T-helper 17 cell (primary cell): ENCODE data around the gene PTPRG. TPM values are rescaled to one million over a fixed set of nuclear protein-coding genes. Genes with fewer than 3 reads are reported as not detected.

ENCODE experiments used
- ATAC-seq: fragments of 150-1000 bp; cut with Tn5 transposase; 2 replicates; pipeline ENCODE4 v1.10.0; 2021; ENCODE audit warnings: mild to moderate bottlenecking, moderate library complexity
- DNase-seq, 3 donors: peaks; one replicate each; pipeline versions ENCODE4 v3.0.0 to v3.0.0-alpha.2; 2020 to 2021
- H3K9me3 ChIP-seq: one replicate; pipeline ENCODE4 v1.7.0; 2013; ENCODE audit warnings: low read length, mild to moderate bottlenecking; ENCODE audit not compliant: control insufficient read depth, poor library complexity, severe bottlenecking
- H3K27ac Mint-ChIP-seq: one replicate; pipeline ENCODE4 v1.8.0; 2022; ENCODE audit warnings: mild to moderate bottlenecking, moderate library complexity, mixed read lengths
- H3K27me3 Mint-ChIP-seq: one replicate; pipeline ENCODE4 v1.8.0; 2022; ENCODE audit warnings: mixed read lengths
- H3K36me3 Mint-ChIP-seq: one replicate; pipeline ENCODE4 v1.8.0; 2022; ENCODE audit warnings: low read depth, mixed read lengths
- H3K4me1 Mint-ChIP-seq: one replicate; pipeline ENCODE4 v1.8.0; 2022; ENCODE audit warnings: mild to moderate bottlenecking, mixed read lengths
- H3K4me3 Mint-ChIP-seq: one replicate; pipeline ENCODE4 v1.8.0; 2022; ENCODE audit warnings: mild to moderate bottlenecking, moderate library complexity, mixed read lengths
- total RNA-seq, 4 donors: library from RNA in 2 of 4; stranded (reverse) in 2 of 4; gene quantifications; one replicate each; pipeline ENCODE4 v1.2.3 and lab custom pipeline; 2022 to 2026

PTPRG gene
- total RNA-seq, 2 donors from 2014 or later = 0.02 TPM; not detected in 1

GRCh38 chr3:61620073-61620472 is 58.7 kb downstream of the PTPRG start:
- no peak for DNase-seq
- Mint-ChIP-seq H3K4me3 (no peak overlapping the region), H3K27me3 (no peaks in the 10 kb centered on the region), H3K36me3 (no peaks in the 10 kb centered on the region), H3K4me1 (no peaks in the 10 kb centered on the region), H3K27ac (no peak overlapping the region)
- no peak for ATAC-seq
- no peaks in the 10 kb centered on the region for H3K9me3 ChIP-seq

- H3K27me3 Mint-ChIP-seq = no peaks in the 10 kb centered on the region
- no peak overlapping the region for H3K4me3 Mint-ChIP-seq
- ATAC-seq (no peak), DNase-seq (no peak)
- H3K36me3 Mint-ChIP-seq = no peaks in the 10 kb centered on the region
- no peak overlapping the region for H3K27ac Mint-ChIP-seq
- no peaks in the 10 kb centered on the region for H3K4me1 Mint-ChIP-seq
- H3K9me3 ChIP-seq = no peaks in the 10 kb centered on the region
These were observed 62.9 kb downstream of the PTPRG start for GRCh38 chr3:61624300-61624699.

- no peaks in the 10 kb centered on the region for H3K9me3 ChIP-seq
- peaks cover 2% of the 10 kb centered on the region for H3K27me3 Mint-ChIP-seq
- no peaks in the 10 kb centered on the region for H3K4me1 Mint-ChIP-seq
- no peak overlapping the region for H3K4me3 Mint-ChIP-seq
- ATAC-seq (no peak), DNase-seq (no peak)
- no peak overlapping the region for H3K27ac Mint-ChIP-seq
- no peaks in the 10 kb centered on the region for H3K36me3 Mint-ChIP-seq
These were observed 64.1 kb downstream of the PTPRG start for GRCh38 chr3:61625429-61625828.

- no peaks in the 10 kb centered on the region for H3K36me3 Mint-ChIP-seq
- no peak overlapping the region for H3K4me3 Mint-ChIP-seq
- no peaks in the 10 kb centered on the region for H3K4me1 Mint-ChIP-seq
- peaks cover 6% of the 10 kb centered on the region for H3K27me3 Mint-ChIP-seq
- no peaks in the 10 kb centered on the region for H3K9me3 ChIP-seq
- DNase-seq (no peak), ATAC-seq (no peak)
- H3K27ac Mint-ChIP-seq = no peak overlapping the region
These were observed 65.1 kb downstream of the PTPRG start for GRCh38 chr3:61626484-61626883.

GRCh38 chr3:61627768-61628185 is 66.4 kb downstream of the PTPRG start:
- no peak overlapping the region for H3K27ac Mint-ChIP-seq
- H3K36me3 Mint-ChIP-seq = no peaks in the 10 kb centered on the region
- H3K4me3 Mint-ChIP-seq = no peak overlapping the region
- no peaks in the 10 kb centered on the region for H3K9me3 ChIP-seq
- DNase-seq = no peak
- ATAC-seq = no peak
- no peaks in the 10 kb centered on the region for H3K4me1 Mint-ChIP-seq
- peaks cover 6% of the 10 kb centered on the region for H3K27me3 Mint-ChIP-seq

GRCh38 chr3:61628636-61629035 is 67.3 kb downstream of the PTPRG start:
- H3K4me1 Mint-ChIP-seq = no peaks in the 10 kb centered on the region
- no peaks in the 10 kb centered on the region for H3K36me3 Mint-ChIP-seq
- no peaks in the 10 kb centered on the region for H3K9me3 ChIP-seq
- no peak overlapping the region for H3K27ac Mint-ChIP-seq
- no peak for ATAC-seq
- no peak for DNase-seq
- no peak overlapping the region for H3K4me3 Mint-ChIP-seq
- H3K27me3 Mint-ChIP-seq = peaks cover 6% of the 10 kb centered on the region

- ATAC-seq = no peak
- Mint-ChIP-seq H3K27me3 (peaks cover 6% of the 10 kb centered on the region), H3K27ac (no peak overlapping the region), H3K4me1 (no peaks in the 10 kb centered on the region), H3K4me3 (no peak overlapping the region), H3K36me3 (no peaks in the 10 kb centered on the region)
- no peak for DNase-seq
- no peaks in the 10 kb centered on the region for H3K9me3 ChIP-seq
These were observed 68.1 kb downstream of the PTPRG start for GRCh38 chr3:61629442-61629841.

- no peak for DNase-seq
- H3K27me3 Mint-ChIP-seq = peaks cover 6% of the 10 kb centered on the region
- no peaks in the 10 kb centered on the region for H3K9me3 ChIP-seq
- no peak overlapping the region for H3K27ac Mint-ChIP-seq
- H3K36me3 Mint-ChIP-seq = no peaks in the 10 kb centered on the region
- no peak overlapping the region for H3K4me3 Mint-ChIP-seq
- H3K4me1 Mint-ChIP-seq = no peaks in the 10 kb centered on the region
- no peak for ATAC-seq
These were observed 69.9 kb downstream of the PTPRG start for GRCh38 chr3:61631108-61631769.

- Mint-ChIP-seq H3K4me1 (no peaks in the 10 kb centered on the region), H3K4me3 (no peak overlapping the region), H3K27me3 (peaks cover 6% of the 10 kb centered on the region), H3K36me3 (no peaks in the 10 kb centered on the region), H3K27ac (no peak overlapping the region)
- H3K9me3 ChIP-seq = no peaks in the 10 kb centered on the region
- ATAC-seq (no peak), DNase-seq (no peak)
These were observed 71.3 kb downstream of the PTPRG start for GRCh38 chr3:61632568-61633175.

- peaks cover 6% of the 10 kb centered on the region for H3K27me3 Mint-ChIP-seq
- H3K27ac Mint-ChIP-seq = no peak overlapping the region
- no peaks in the 10 kb centered on the region for H3K4me1 Mint-ChIP-seq
- DNase-seq (no peak), ATAC-seq (no peak)
- H3K4me3 Mint-ChIP-seq = no peak overlapping the region
- H3K9me3 ChIP-seq = no peaks in the 10 kb centered on the region
- no peaks in the 10 kb centered on the region for H3K36me3 Mint-ChIP-seq
These were observed 73.3 kb downstream of the PTPRG start for GRCh38 chr3:61634678-61635077.

GRCh38 chr3:61637088-61638051 is 76.0 kb downstream of the PTPRG start:
- Mint-ChIP-seq H3K4me3 (no peak overlapping the region), H3K36me3 (no peaks in the 10 kb centered on the region), H3K27ac (no peak overlapping the region), H3K4me1 (no peaks in the 10 kb centered on the region), H3K27me3 (no peaks in the 10 kb centered on the region)
- DNase-seq (no peak), ATAC-seq (no peak)
- H3K9me3 ChIP-seq = no peaks in the 10 kb centered on the region

- no peak overlapping the region for H3K4me3 Mint-ChIP-seq
- H3K36me3 Mint-ChIP-seq = no peaks in the 10 kb centered on the region
- DNase-seq (no peak), ATAC-seq (no peak)
- H3K27me3 Mint-ChIP-seq = no peaks in the 10 kb centered on the region
- H3K9me3 ChIP-seq = no peaks in the 10 kb centered on the region
- H3K4me1 Mint-ChIP-seq = no peaks in the 10 kb centered on the region
- no peak overlapping the region for H3K27ac Mint-ChIP-seq
These were observed 77.4 kb downstream of the PTPRG start for GRCh38 chr3:61638741-61639140.

GRCh38 chr3:61639991-61640390 is 78.6 kb downstream of the PTPRG start:
- no peaks in the 10 kb centered on the region for H3K36me3 Mint-ChIP-seq
- no peaks in the 10 kb centered on the region for H3K4me1 Mint-ChIP-seq
- H3K4me3 Mint-ChIP-seq = no peak overlapping the region
- ATAC-seq (no peak), DNase-seq (no peak)
- no peak overlapping the region for H3K27ac Mint-ChIP-seq
- no peaks in the 10 kb centered on the region for H3K9me3 ChIP-seq
- H3K27me3 Mint-ChIP-seq = no peaks in the 10 kb centered on the region
